ENCODE data around the gene EIF4G1.

Gene EIF4G1

GRCh38 chr3:184277366-184277765, 37.0 kb upstream of the EIF4G1 start:
- Histone ChIP-seq H3K27ac (no peak overlapping the region), H3K9me3 (ENCODE audit: severe bottlenecking) (no peaks in the 10 kb centered on the region), H3K36me3 (no peaks in the 10 kb centered on the region), H3K27me3 (ENCODE audit: insufficient read depth, low read depth, severe bottlenecking) (no peaks in the 10 kb centered on the region), H3K4me3 (ENCODE audit: low read depth, low read length) (no peak overlapping the region)
- no peak for TF ChIP-seq CTCF (IDR thresholded peaks at IDR 0.05; ENCODE audit: low read depth, low read length)
- no peak for DNase-seq

- peak; percentile 28; the same call in 1 of the 2 replicates for TF ChIP-seq CTCF (IDR thresholded peaks at IDR 0.05; ENCODE audit: low read depth, low read length)
- H3K27me3 ChIP-seq (ENCODE audit: insufficient read depth, low read depth, severe bottlenecking) = no peaks in the 10 kb centered on the region
Observed at GRCh38 chr3:184282941-184283340, 31.5 kb upstream of the EIF4G1 start.

GRCh38 chr3:184283681-184284080, 30.7 kb upstream of the EIF4G1 start:
- no peak for TF ChIP-seq CTCF (IDR thresholded peaks at IDR 0.05; ENCODE audit: low read depth, low read length)
- no peak overlapping the region for H3K27ac ChIP-seq
- H3K27me3 ChIP-seq (ENCODE audit: insufficient read depth, low read depth, severe bottlenecking) = no peaks in the 10 kb centered on the region
- H3K4me3 ChIP-seq (ENCODE audit: low read depth, low read length) = no peak overlapping the region
- no peaks in the 10 kb centered on the region for H3K36me3 ChIP-seq
- no peak for DNase-seq
- no peaks in the 10 kb centered on the region for H3K9me3 ChIP-seq (ENCODE audit: severe bottlenecking)

More at GRCh38 chr3:184282941-184283340, 31.5 kb upstream of the EIF4G1 start:
- H3K4me3 ChIP-seq (ENCODE audit: low read depth, low read length) = no peak overlapping the region
- DNase-seq = no peak
- H3K36me3 ChIP-seq = no peaks in the 10 kb centered on the region
- no peaks in the 10 kb centered on the region for H3K9me3 ChIP-seq (ENCODE audit: severe bottlenecking)
- H3K27ac ChIP-seq = no peak overlapping the region

GRCh38 chr3:184284696-184285095, 29.7 kb upstream of the EIF4G1 start:
- no peaks in the 10 kb centered on the region for H3K9me3 ChIP-seq (ENCODE audit: severe bottlenecking)
- no peak overlapping the region for H3K4me3 ChIP-seq (ENCODE audit: low read depth, low read length)
- no peaks in the 10 kb centered on the region for H3K27me3 ChIP-seq (ENCODE audit: insufficient read depth, low read depth, severe bottlenecking)
- no peak overlapping the region for H3K27ac ChIP-seq
- DNase-seq = peak; percentile 89
- TF ChIP-seq CTCF (IDR thresholded peaks at IDR 0.05; ENCODE audit: low read depth, low read length) = peak; percentile 81
- H3K36me3 ChIP-seq = no peaks in the 10 kb centered on the region

- H3K36me3 ChIP-seq = no peaks in the 10 kb centered on the region
- H3K27me3 ChIP-seq (ENCODE audit: insufficient read depth, low read depth, severe bottlenecking) = no peaks in the 10 kb centered on the region
- H3K27ac ChIP-seq = no peak overlapping the region
- peak; percentile 79 for DNase-seq
- peak; percentile 78 for TF ChIP-seq CTCF (IDR thresholded peaks at IDR 0.05; ENCODE audit: low read depth, low read length)
- no peak overlapping the region for H3K4me3 ChIP-seq (ENCODE audit: low read depth, low read length)
- no peaks in the 10 kb centered on the region for H3K9me3 ChIP-seq (ENCODE audit: severe bottlenecking)
Observed at GRCh38 chr3:184289426-184289938, 24.9 kb upstream of the EIF4G1 start.

- Histone ChIP-seq H3K9me3 (ENCODE audit: severe bottlenecking) (no peaks in the 10 kb centered on the region), H3K36me3 (no peaks in the 10 kb centered on the region), H3K4me3 (ENCODE audit: low read depth, low read length) (no peak overlapping the region), H3K27ac (no peak overlapping the region), H3K27me3 (ENCODE audit: insufficient read depth, low read depth, severe bottlenecking) (no peaks in the 10 kb centered on the region)
- TF ChIP-seq CTCF (IDR thresholded peaks at IDR 0.05; ENCODE audit: low read depth, low read length) = no peak
- no peak for DNase-seq
Observed at GRCh38 chr3:184290331-184290730, 24.1 kb upstream of the EIF4G1 start.
